ENCODE data around the gene RELN. TPM values are rescaled to one million over a fixed set of nuclear protein-coding genes. Genes with fewer than 3 reads are reported as not detected.

Gene RELN
- total RNA-seq, 2 experiments from 2014 or later = not detected

DNA sequence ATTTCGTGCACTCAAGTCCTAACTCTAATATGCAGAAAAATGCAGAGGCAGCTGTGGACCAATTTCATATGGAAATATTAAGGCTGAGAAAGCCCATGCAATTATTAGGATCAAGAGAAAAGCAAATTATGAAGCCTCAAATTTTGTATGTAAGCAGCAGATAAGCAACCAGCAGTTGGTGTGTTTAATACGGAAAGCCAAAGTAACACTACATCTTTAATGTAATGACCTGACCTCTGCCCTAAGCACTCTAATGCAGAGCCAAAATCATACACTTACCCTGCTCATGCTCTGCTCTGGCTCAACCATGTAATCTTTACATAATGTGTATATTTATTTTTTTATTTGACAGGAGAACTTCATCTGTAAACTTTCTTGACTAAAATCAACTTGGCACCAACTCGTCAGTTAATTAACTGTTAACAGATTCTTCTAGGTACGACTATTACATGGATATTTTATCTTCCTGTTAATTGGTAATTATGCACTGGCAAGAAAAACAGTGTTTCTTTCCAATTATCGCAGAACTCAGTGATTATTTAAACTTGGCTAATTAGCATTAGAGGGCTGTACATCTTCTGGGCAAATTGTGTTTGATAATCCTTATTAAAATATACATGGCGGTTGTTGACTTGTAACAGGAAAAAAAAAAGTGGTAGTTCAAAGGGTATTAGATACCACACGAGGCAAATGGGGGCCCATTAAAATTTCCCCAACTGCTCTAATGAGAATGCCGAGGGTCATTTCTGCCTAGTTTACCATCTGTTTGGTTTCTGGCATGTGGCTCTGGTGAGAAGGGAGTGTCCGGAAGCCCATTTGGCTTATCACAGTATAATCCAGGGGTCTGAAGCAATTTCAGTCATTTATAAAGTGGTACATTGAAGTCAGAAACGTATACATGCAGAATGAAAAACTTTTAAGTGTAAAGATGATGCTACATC, 94.5 kb downstream of the RELN start:
- H3K27ac Mint-ChIP-seq = no peak overlapping the region
- H3K4me3 ChIP-seq (ENCODE audit: low read length) = no peak overlapping the region
- H3K9me3 ChIP-seq (ENCODE audit: control insufficient read depth in 1 of 2, insufficient read depth in 1 of 2, low read length in 2 of 2) = no peaks in the 10 kb centered on the region
- no peak for ATAC-seq (ENCODE audit: poor library complexity)
- no peak for DNase-seq
- no peaks in the 10 kb centered on the region for H3K4me1 ChIP-seq (ENCODE audit: insufficient read depth, low read length)
- no peaks in the 10 kb centered on the region for H3K36me3 Mint-ChIP-seq (ENCODE audit: low read depth)
- H3K27me3 Mint-ChIP-seq = no peaks in the 10 kb centered on the region
- no peaks in the 10 kb centered on the region for H3K4me1 Mint-ChIP-seq (ENCODE audit: low read depth)
- no peaks in the 10 kb centered on the region for H3K36me3 ChIP-seq (ENCODE audit: insufficient read depth, low read length)
- H3K4me3 Mint-ChIP-seq = no peak overlapping the region
- H3K27me3 ChIP-seq (ENCODE audit: control insufficient read depth in 1 of 2, insufficient read depth in 2 of 2, low read length in 2 of 2) = no peaks in the 10 kb centered on the region
- POLR2A ChIA-PET = no interaction called here
- no peak overlapping the region for H3K27ac ChIP-seq (ENCODE audit: low read depth in 1 of 2, low read length in 2 of 2)
- no peaks in the 10 kb centered on the region for H3K9me3 Mint-ChIP-seq
- intact Hi-C loops (cut with DNase I, micrococcal nuclease) = no loop called here
- TF ChIP-seq, protein P1, sequence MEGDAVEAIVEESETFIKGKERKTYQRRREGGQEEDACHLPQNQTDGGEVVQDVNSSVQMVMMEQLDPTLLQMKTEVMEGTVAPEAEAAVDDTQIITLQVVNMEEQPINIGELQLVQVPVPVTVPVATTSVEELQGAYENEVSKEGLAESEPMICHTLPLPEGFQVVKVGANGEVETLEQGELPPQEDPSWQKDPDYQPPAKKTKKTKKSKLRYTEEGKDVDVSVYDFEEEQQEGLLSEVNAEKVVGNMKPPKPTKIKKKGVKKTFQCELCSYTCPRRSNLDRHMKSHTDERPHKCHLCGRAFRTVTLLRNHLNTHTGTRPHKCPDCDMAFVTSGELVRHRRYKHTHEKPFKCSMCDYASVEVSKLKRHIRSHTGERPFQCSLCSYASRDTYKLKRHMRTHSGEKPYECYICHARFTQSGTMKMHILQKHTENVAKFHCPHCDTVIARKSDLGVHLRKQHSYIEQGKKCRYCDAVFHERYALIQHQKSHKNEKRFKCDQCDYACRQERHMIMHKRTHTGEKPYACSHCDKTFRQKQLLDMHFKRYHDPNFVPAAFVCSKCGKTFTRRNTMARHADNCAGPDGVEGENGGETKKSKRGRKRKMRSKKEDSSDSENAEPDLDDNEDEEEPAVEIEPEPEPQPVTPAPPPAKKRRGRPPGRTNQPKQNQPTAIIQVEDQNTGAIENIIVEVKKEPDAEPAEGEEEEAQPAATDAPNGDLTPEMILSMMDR (IDR thresholded peaks at IDR 0.05) = no peak
- CTCF ChIA-PET = no interaction called here

DNA sequence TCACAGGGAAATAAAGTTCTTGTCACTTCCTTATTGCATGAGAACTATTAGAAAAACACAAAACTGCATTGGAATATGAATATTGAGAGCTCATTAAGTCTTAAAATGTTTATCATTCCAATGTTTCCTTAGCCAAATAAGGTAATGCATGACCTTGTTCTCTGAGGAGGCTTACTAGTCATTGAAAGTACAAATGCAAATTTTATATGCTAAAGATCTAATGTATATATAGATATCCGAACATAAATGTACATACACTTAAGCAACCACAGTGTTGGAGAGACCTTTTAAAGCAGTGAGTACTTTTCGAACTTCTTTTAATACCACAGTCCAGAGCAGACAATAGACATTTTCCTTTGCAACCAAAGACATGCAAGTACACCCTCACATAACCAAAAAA, 96.1 kb downstream of the RELN start:
- no peak for DNase-seq
- Histone ChIP-seq H3K27ac (ENCODE audit: low read depth in 1 of 2, low read length in 2 of 2) (no peak overlapping the region), H3K9me3 (ENCODE audit: control insufficient read depth in 1 of 2, insufficient read depth in 1 of 2, low read length in 2 of 2) (no peaks in the 10 kb centered on the region), H3K36me3 (ENCODE audit: insufficient read depth, low read length) (no peaks in the 10 kb centered on the region), H3K4me1 (ENCODE audit: insufficient read depth, low read length) (no peaks in the 10 kb centered on the region), H3K27me3 (ENCODE audit: control insufficient read depth in 1 of 2, insufficient read depth in 2 of 2, low read length in 2 of 2) (no peaks in the 10 kb centered on the region), H3K4me3 (ENCODE audit: low read length) (no peak overlapping the region)
- ChIA-PET CTCF (no interaction called here), POLR2A (no interaction called here)
- Mint-ChIP-seq H3K4me1 (ENCODE audit: low read depth) (no peaks in the 10 kb centered on the region), H3K36me3 (ENCODE audit: low read depth) (no peaks in the 10 kb centered on the region), H3K4me3 (no peak overlapping the region), H3K27me3 (no peaks in the 10 kb centered on the region), H3K27ac (no peak overlapping the region), H3K9me3 (no peaks in the 10 kb centered on the region)
- no peak for ATAC-seq (ENCODE audit: poor library complexity)
- intact Hi-C loops (cut with DNase I, micrococcal nuclease) = no loop called here
- TF ChIP-seq, protein P1 (IDR thresholded peaks at IDR 0.05) = no peak

DNA sequence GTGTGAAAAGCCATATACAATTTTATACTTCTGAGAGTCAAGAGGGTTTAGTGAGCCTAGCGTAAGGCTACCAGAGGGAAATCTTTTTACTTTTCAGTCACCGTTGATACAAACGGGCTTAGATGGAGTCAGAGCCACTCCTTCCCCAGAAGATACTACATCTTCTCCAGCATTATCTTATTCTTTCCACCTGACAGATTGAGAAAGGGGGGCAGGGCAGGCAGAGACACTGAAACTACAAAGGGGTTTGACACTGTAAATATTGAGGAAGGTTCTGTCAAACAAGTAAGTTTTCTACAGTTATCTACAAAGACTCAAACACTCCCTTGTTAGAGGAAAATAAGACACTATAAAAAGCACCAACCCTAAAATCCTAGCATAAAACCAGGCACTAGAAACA, 100.0 kb downstream of the RELN start:
- CTCF ChIA-PET = no interaction called here
- H3K36me3 Mint-ChIP-seq (ENCODE audit: low read depth) = no peaks in the 10 kb centered on the region

More for the DNA sequence above, 100.0 kb downstream of the RELN start:
- no peaks in the 10 kb centered on the region for H3K27me3 Mint-ChIP-seq
- no peak overlapping the region for H3K27ac Mint-ChIP-seq
- H3K4me1 ChIP-seq (ENCODE audit: insufficient read depth, low read length) = no peaks in the 10 kb centered on the region
- H3K36me3 ChIP-seq (ENCODE audit: insufficient read depth, low read length) = no peaks in the 10 kb centered on the region
- intact Hi-C loops (cut with DNase I, micrococcal nuclease) = no loop called here
- no peaks in the 10 kb centered on the region for H3K4me1 Mint-ChIP-seq (ENCODE audit: low read depth)
- H3K4me3 Mint-ChIP-seq = no peak overlapping the region
- DNase-seq = no peak
- no peak for ATAC-seq (ENCODE audit: poor library complexity)
- POLR2A ChIA-PET = no interaction called here
- TF ChIP-seq, protein P1 (IDR thresholded peaks at IDR 0.05) = no peak
- no peak overlapping the region for H3K4me3 ChIP-seq (ENCODE audit: low read length)
- no peak overlapping the region for H3K27ac ChIP-seq (ENCODE audit: low read depth in 1 of 2, low read length in 2 of 2)
- peaks cover 0 to 4% of the 10 kb centered on the region in 2 experiments for H3K9me3 ChIP-seq (ENCODE audit: control insufficient read depth in 1 of 2, insufficient read depth in 1 of 2, low read length in 2 of 2)
- H3K9me3 Mint-ChIP-seq = no peaks in the 10 kb centered on the region
- H3K27me3 ChIP-seq (ENCODE audit: control insufficient read depth in 1 of 2, insufficient read depth in 2 of 2, low read length in 2 of 2) = no peaks in the 10 kb centered on the region

All from CD4-positive, alpha-beta T cell (primary cell).